IMR-90 (cell line): ENCODE results near the gene EXOC6. TPM values are rescaled to one million over a fixed set of nuclear protein-coding genes. Genes with fewer than 3 reads are reported as not detected.

Experiments
- ATAC-seq: fragments of 200-7000 bp; cut with Tn5 transposase; 2 replicates; pipeline ENCODE4 v1.9.1; 2020; ENCODE audit warnings: low read depth, mild to moderate bottlenecking, moderate library complexity
- BruUV-seq: library from RNA; stranded (reverse); fragments of 400-500 nt; replicated peaks from 2 replicates; lab custom pipeline; 2021; lab: Mats Ljungman, UMichigan
- CTCF ChIA-PET: fragments of 300-600 bp; formaldehyde crosslinking; extraction: SDS; loops from one replicate; lab custom pipeline; 2021; ENCODE audit warnings: antibody characterized with exemption; lab: Yijun Ruan, JAX
- POLR2A ChIA-PET: fragments of 300-600 bp; sonication (Branson Sonifier 250); formaldehyde crosslinking; loops from one replicate; lab custom pipeline; 2022; ENCODE audit warnings: antibody characterized with exemption; ENCODE audit not compliant: unreplicated experiment; lab: Charles Lee
- DNase-seq: peaks from one replicate; pipeline ENCODE4 v3.0.0; 2013
- H2AFZ ChIP-seq: replicated peaks from 2 replicates; pipeline ENCODE3; 2013; ENCODE audit warnings: low read length, mild to moderate bottlenecking; ENCODE audit not compliant: poor library complexity
- H2AK5ac ChIP-seq: 2 replicates; pipeline ENCODE4 v1.6.1; 2013; ENCODE audit warnings: low read depth, low read length, inconsistent platforms
- H2AK9ac ChIP-seq: replicated peaks from 2 replicates; pipeline ENCODE3; 2013; ENCODE audit warnings: mild to moderate bottlenecking, low read depth, low read length, moderate library complexity; ENCODE audit not compliant: poor library complexity
- H2BK120ac ChIP-seq: 2 replicates; pipeline ENCODE4 v1.6.1; 2013; ENCODE audit warnings: low read depth, low read length, inconsistent platforms
- H2BK15ac ChIP-seq: 3 replicates; pipeline ENCODE4 v1.6.1; 2013; ENCODE audit warnings: low read depth, low read length, inconsistent platforms
- H2BK20ac ChIP-seq: 2 replicates; pipeline ENCODE4 v1.6.1; 2013; ENCODE audit warnings: low read depth, mild to moderate bottlenecking, inconsistent platforms, low read length, moderate library complexity
- H2BK5ac ChIP-seq: 2 replicates; pipeline ENCODE4 v1.6.1; 2013; ENCODE audit warnings: mild to moderate bottlenecking, low read depth, low read length, inconsistent platforms; ENCODE audit not compliant: poor library complexity, severe bottlenecking
- H3K14ac ChIP-seq: replicated peaks from 2 replicates; pipeline ENCODE4 v1.6.1; 2013; ENCODE audit warnings: low read depth, low read length, inconsistent platforms
- H3K18ac ChIP-seq: 2 replicates; pipeline ENCODE4 v1.6.1; 2013; ENCODE audit warnings: low read depth, low read length, control low read depth
- H3K23ac ChIP-seq: 2 replicates; pipeline ENCODE4 v1.6.1; 2013; ENCODE audit warnings: low read depth, low read length, inconsistent platforms
- H3K27ac ChIP-seq: 2 replicates; pipeline ENCODE4 v1.5.1; 2013; ENCODE audit warnings: mild to moderate bottlenecking, control low read depth, low read length; ENCODE audit not compliant: insufficient read depth
- H3K27me3 ChIP-seq: 2 replicates; pipeline ENCODE4 v1.6.1; 2013; ENCODE audit warnings: low read length; ENCODE audit not compliant: control insufficient read depth, insufficient read depth
- H3K36me3 ChIP-seq: 2 replicates; pipeline ENCODE4 v1.6.1; 2013; ENCODE audit warnings: low read length, mixed read lengths; ENCODE audit not compliant: control insufficient read depth, insufficient read depth
- H3K4ac ChIP-seq: 2 replicates; pipeline ENCODE4 v1.6.1; 2013; ENCODE audit warnings: low read depth, low read length, inconsistent platforms
- H3K4me1 ChIP-seq: 2 replicates; pipeline ENCODE4 v1.6.1; 2013; ENCODE audit warnings: low read length, mixed read lengths; ENCODE audit not compliant: control insufficient read depth, insufficient read depth
- H3K4me2 ChIP-seq: 2 replicates; pipeline ENCODE4 v1.6.1; 2013; ENCODE audit warnings: low read depth, mild to moderate bottlenecking, control low read depth, low read length, moderate library complexity
- H3K4me3 ChIP-seq: 2 replicates; pipeline ENCODE4 v1.5.1; 2013; ENCODE audit warnings: low read depth, mild to moderate bottlenecking, control low read depth, low read length, moderate library complexity; ENCODE audit not compliant: insufficient read depth
- H3K56ac ChIP-seq: 2 replicates; pipeline ENCODE4 v1.6.1; 2013; ENCODE audit warnings: low read length, inconsistent platforms; ENCODE audit not compliant: insufficient read depth; ENCODE audit errors: extremely low read depth
- H3K79me1 ChIP-seq, 2 experiments: 2 replicates each; pipeline ENCODE4 v1.6.1; 2013; ENCODE audit warnings: low read length in 2 of 2, inconsistent platforms in 1 of 2, low read depth in 1 of 2
- H3K9ac ChIP-seq: 2 replicates; pipeline ENCODE4 v1.6.1; 2013; ENCODE audit warnings: low read depth, low read length, control low read depth
- H3K9me1 ChIP-seq: 2 replicates; pipeline ENCODE4 v1.6.1; 2013; ENCODE audit warnings: low read length, inconsistent platforms; ENCODE audit not compliant: insufficient read depth
- H3K9me3 ChIP-seq: 2 replicates; pipeline ENCODE4 v1.6.1; 2013; ENCODE audit warnings: low read length; ENCODE audit not compliant: control insufficient read depth, insufficient read depth
- H4K20me1 ChIP-seq: 2 replicates; pipeline ENCODE4 v1.6.1; 2013; ENCODE audit warnings: low read length, inconsistent platforms; ENCODE audit not compliant: insufficient read depth
- H4K5ac ChIP-seq: 2 replicates; pipeline ENCODE4 v1.6.1; 2013; ENCODE audit warnings: mild to moderate bottlenecking, low read depth, low read length, control low read depth
- H4K8ac ChIP-seq, 2 experiments: 2 replicates each; pipeline ENCODE4 v1.6.1; 2013; ENCODE audit warnings: low read depth in 2 of 2, low read length in 2 of 2, control low read depth in 1 of 2, inconsistent platforms in 1 of 2
- H4K91ac ChIP-seq: 2 replicates; pipeline ENCODE4 v1.6.1; 2013; ENCODE audit warnings: low read depth, low read length, inconsistent platforms; ENCODE audit not compliant: insufficient read depth
- CTCF ChIP-seq: conservative IDR thresholded peaks from 2 replicates; pipeline ENCODE4 v1.5.1; 2012; ENCODE audit warnings: mild to moderate bottlenecking, low read depth, low read length, improper control_type of control experiment
- MAFK ChIP-seq: IDR thresholded peaks from 2 replicates; pipeline ENCODE4 v1.6.1; 2012; ENCODE audit warnings: low read depth, low read length, improper control_type of control experiment
- NFE2L2 ChIP-seq: fragments of 150-350 bp; IDR thresholded peaks from 2 replicates; pipeline ENCODE4 v1.6.1; 2016; ENCODE audit warnings: low read depth, mild to moderate bottlenecking, low read length
- RAD21 ChIP-seq: IDR thresholded peaks from 2 replicates; pipeline ENCODE4 v1.6.1; 2012; ENCODE audit warnings: low read length, improper control_type of control experiment
- RCOR1 ChIP-seq: IDR thresholded peaks from 2 replicates; pipeline ENCODE4 v1.6.1; 2012; ENCODE audit warnings: mild to moderate bottlenecking, low read length, improper control_type of control experiment; ENCODE audit not compliant: insufficient replicate concordance
- SMC3 ChIP-seq: fragments of 150-350 bp; IDR thresholded peaks from 2 replicates; pipeline ENCODE4 v1.6.1; 2016; ENCODE audit warnings: low read depth, mild to moderate bottlenecking, antibody characterized with exemption, low read length, moderate library complexity
- USF2 ChIP-seq: fragments of 150-350 bp; IDR thresholded peaks from 2 replicates; pipeline ENCODE4 v1.6.1; 2017; ENCODE audit warnings: mild to moderate bottlenecking, antibody characterized with exemption, low read length, low read depth
- WGBS, 2 experiments: methylation state at CpG; one replicate each; pipeline versions ENCODE4 v1.1.5 to v1.1.7; 2013; ENCODE audit warnings: missing lambda C conversion rate in 2 of 2; ENCODE audit not compliant: insufficient read length in 1 of 2; ENCODE audit errors: extremely low coverage in 2 of 2; 5-methylcytosine and 5-hydroxymethylcytosine counted together
- dilution Hi-C: fragments of 300-500 bp; cut with HindIII; formaldehyde crosslinking; loops from one replicate; pipeline ENCODE4 v1.14.3; 2018; ENCODE audit warnings: low sequenced_read_pairs; ENCODE audit not compliant: unreplicated experiment
- in situ Hi-C: fragments of 300-500 bp; cut with MboI; formaldehyde crosslinking; loops from 3 replicates; pipeline ENCODE4 v1.14.3; 2019; ENCODE audit warnings: low sequenced_read_pairs, inconsistent platforms, mixed read lengths
- intact Hi-C: fragments of 100-400 bp; cut with micrococcal nuclease; formaldehyde crosslinking; loops from 2 replicates; pipeline ENCODE4 v1.10.0; 2022
- polyA plus RNA-seq, 3 experiments: library from polyadenylated mRNA; depleted of rRNA; stranded (reverse); fragments of >200 nt; gene quantifications; 2 replicates each; pipeline ENCODE4 v1.2.3, GENCODE V29; 2012; ENCODE audit warnings: low replicate concordance in 1 of 3
- total RNA-seq: library from RNA; depleted of rRNA; stranded (reverse); fragments of >200 nt; gene quantifications from 2 replicates; pipeline ENCODE4 v1.2.3, GENCODE V29; 2012

The EXOC6 gene
- total and polyA plus RNA-seq, 2 of the 4 experiments (the other 2 are of a cell fraction): 4.5 to 11.5 TPM

DNA sequence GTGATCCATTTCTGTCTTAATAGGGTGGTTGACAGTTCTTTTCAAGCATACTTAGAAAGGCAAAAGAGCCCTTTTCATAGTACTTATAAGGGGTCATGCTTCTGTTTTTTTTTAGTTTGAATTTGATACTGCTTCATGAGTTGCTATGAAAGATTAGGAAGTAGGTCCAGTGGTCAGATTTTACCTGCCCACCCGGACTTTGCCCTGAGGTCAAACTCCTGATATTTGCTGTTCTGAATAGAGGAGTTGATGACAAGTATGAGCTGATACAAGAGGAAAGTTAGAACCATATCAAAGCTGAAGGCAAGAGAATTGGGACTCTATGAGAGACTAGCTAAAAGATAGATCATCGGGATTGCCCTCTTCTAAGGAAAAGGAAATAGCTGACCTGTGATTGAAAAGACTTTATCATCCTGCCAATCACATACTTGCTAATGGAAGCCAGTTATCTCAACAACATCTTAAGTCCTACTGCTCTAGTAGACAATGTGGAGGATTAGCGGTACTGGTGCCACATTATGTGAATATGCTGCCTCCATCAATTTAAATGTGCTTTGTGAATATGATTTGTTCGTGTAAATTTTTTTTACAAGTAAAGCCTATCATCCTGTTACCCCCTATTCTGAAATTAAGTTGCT, 174.8 kb downstream of the EXOC6 start:
- ChIA-PET CTCF (interaction anchor here (0.6 to 1.4 kb wide), 4 partner anchors 10 to 178 kb away, joined by 4 to 6 read pairs (median 4); no protein-coding TSS in a partner anchor), POLR2A (no interaction called here)
- Histone ChIP-seq H3K36me3 (no peaks in the 10 kb centered on the region), H3K4me3 (no peak overlapping the region), H3K4ac (no peak overlapping the region), H3K14ac (no peak overlapping the region), H3K4me1 (no peaks in the 10 kb centered on the region), H2AK5ac (no peak overlapping the region), H4K20me1 (no peaks in the 10 kb centered on the region), H2BK120ac (no peak overlapping the region), H3K56ac (no peak overlapping the region), H3K27ac (no peak overlapping the region), H3K27me3 (no peaks in the 10 kb centered on the region), H3K23ac (no peak overlapping the region), H2BK15ac (no peak overlapping the region), H2AK9ac (no peak overlapping the region), H3K9ac (no peak overlapping the region), H4K5ac (no peak overlapping the region), H3K79me1 (no peaks in the 10 kb centered on the region), H4K8ac (no peak overlapping the region), H4K91ac (no peak overlapping the region), H3K9me1 (no peaks in the 10 kb centered on the region), H2BK20ac (no peak overlapping the region), H2AFZ (no peak overlapping the region), H3K4me2 (no peak overlapping the region), H3K9me3 (peaks cover 2% of the 10 kb centered on the region), H2BK5ac (no peak overlapping the region), H3K18ac (no peak overlapping the region)
- DNase-seq: no peak
- no TSS peak for BruUV-seq
- in situ Hi-C loops: no loop called here
- no CpG with 5 or more reads among the region's 4 CpGs for WGBS, 2 experiments
- dilution Hi-C loops: no loop called here
- intact Hi-C loops: no loop called here
- no peak for TF ChIP-seq RCOR1
- no peak for TF ChIP-seq RAD21
- no peak for TF ChIP-seq USF2
- TF ChIP-seq MAFK: no peak
- TF ChIP-seq SMC3: no peak
- no peak for TF ChIP-seq NFE2L2
- TF ChIP-seq CTCF: no peak
- no peak for ATAC-seq
